Measurements from ENCODE around the gene NAA10.

The NAA10 gene

GRCh38 chrX:153925387-153925738 lies 9.5 kb downstream of the NAA10 start:
- peak overlapping the region; percentile 87 for H3K4me3 ChIP-seq (ENCODE audit: low read depth, low read length)
- peak; percentile 81 for DNase-seq (ENCODE audit: low read depth)
- no peak for TF ChIP-seq CTCF (IDR thresholded peaks at IDR 0.05; ENCODE audit: insufficient read depth, low read depth, low read length, missing control alignments)

GRCh38 chrX:153924149-153924861 lies 10.5 kb downstream of the NAA10 start:
- DNase-seq (ENCODE audit: low read depth): peak; percentile 69
- TF ChIP-seq CTCF (IDR thresholded peaks at IDR 0.05; ENCODE audit: insufficient read depth, low read depth, low read length, missing control alignments): peak; percentile 24
- peak overlapping the region; percentile 87 for H3K4me3 ChIP-seq (ENCODE audit: low read depth, low read length)

- no peak overlapping the region for H3K4me3 ChIP-seq (ENCODE audit: low read depth, low read length)
- DNase-seq (ENCODE audit: low read depth): no peak
- no peak for TF ChIP-seq CTCF (IDR thresholded peaks at IDR 0.05; ENCODE audit: insufficient read depth, low read depth, low read length, missing control alignments)
Observed at GRCh38 chrX:153922932-153923857, 11.6 kb downstream of the NAA10 start.

GRCh38 chrX:153921511-153922446 lies 13.1 kb downstream of the NAA10 start:
- DNase-seq (ENCODE audit: low read depth): no peak
- no peak overlapping the region for H3K4me3 ChIP-seq (ENCODE audit: low read depth, low read length)
- no peak for TF ChIP-seq CTCF (IDR thresholded peaks at IDR 0.05; ENCODE audit: insufficient read depth, low read depth, low read length, missing control alignments)

GRCh38 chrX:153921070-153921469 lies 13.8 kb downstream of the NAA10 start:
- DNase-seq (ENCODE audit: low read depth): no peak
- TF ChIP-seq CTCF (IDR thresholded peaks at IDR 0.05; ENCODE audit: insufficient read depth, low read depth, low read length, missing control alignments): no peak
- H3K4me3 ChIP-seq (ENCODE audit: low read depth, low read length): no peak overlapping the region

GRCh38 chrX:153920546-153920945 lies 14.3 kb downstream of the NAA10 start:
- no peak for TF ChIP-seq CTCF (IDR thresholded peaks at IDR 0.05; ENCODE audit: insufficient read depth, low read depth, low read length, missing control alignments)
- no peak overlapping the region for H3K4me3 ChIP-seq (ENCODE audit: low read depth, low read length)
- no peak for DNase-seq (ENCODE audit: low read depth)
